ENCODE results near the gene CAVIN4. TPM values are rescaled to one million over a fixed set of nuclear protein-coding genes. Genes with fewer than 3 reads are reported as not detected.

CAVIN4 gene
- total and polyA plus RNA-seq, 9 donors: 0.13 to 0.46 (median 0.24) TPM; not detected in 1

- Histone ChIP-seq H3K4me1 (ENCODE audit: insufficient read depth) (no peaks in the 10 kb centered on the region), H3K9me3 (no peaks in the 10 kb centered on the region), H3K27me3 (no peaks in the 10 kb centered on the region), H3K4me3 (no peak overlapping the region), H3K36me3 (no peaks in the 10 kb centered on the region), H3K27ac (no peak overlapping the region)
- no peak for DNase-seq
- intact Hi-C loops (cut with DNase I): no loop called here
- TF ChIP-seq POLR2A (IDR thresholded peaks at IDR 0.05) (no peak), EP300 (IDR thresholded peaks at IDR 0.05) (no peak), CTCF (IDR thresholded peaks at IDR 0.05) (no peak)
- 60 to 72% (median 63%) methylated on average over 3 of the region's 3 CpGs for WGBS, 3 donors
Observed at GRCh38 chr9:100567856-100568255, 10.0 kb upstream of the CAVIN4 start.

- H3K9me3 ChIP-seq: no peaks in the 10 kb centered on the region
- no peak for DNase-seq
- intact Hi-C loops (cut with DNase I): no loop called here
- no peaks in the 10 kb centered on the region for H3K27me3 ChIP-seq
- no peaks in the 10 kb centered on the region for H3K4me1 ChIP-seq (ENCODE audit: insufficient read depth)
- 91 to 93% (median 92%) methylated on average over 3 of the region's 3 CpGs for WGBS, 3 donors
- H3K4me3 ChIP-seq: no peak overlapping the region
- no peaks in the 10 kb centered on the region for H3K36me3 ChIP-seq
- no peak for TF ChIP-seq EP300 (IDR thresholded peaks at IDR 0.05)
- TF ChIP-seq CTCF (IDR thresholded peaks at IDR 0.05): no peak
- TF ChIP-seq POLR2A (IDR thresholded peaks at IDR 0.05): no peak
- H3K27ac ChIP-seq: no peak overlapping the region
Observed at GRCh38 chr9:100573655-100574260, 4.1 kb upstream of the CAVIN4 start.

GRCh38 chr9:100575006-100575405 lies 2.9 kb upstream of the CAVIN4 start:
- Histone ChIP-seq H3K4me1 (ENCODE audit: insufficient read depth) (no peaks in the 10 kb centered on the region), H3K9me3 (no peaks in the 10 kb centered on the region), H3K4me3 (no peak overlapping the region), H3K27ac (no peak overlapping the region), H3K36me3 (no peaks in the 10 kb centered on the region), H3K27me3 (no peaks in the 10 kb centered on the region)
- no peak for DNase-seq
- intact Hi-C loops (cut with DNase I): no loop called here
- TF ChIP-seq CTCF (IDR thresholded peaks at IDR 0.05) (no peak), POLR2A (IDR thresholded peaks at IDR 0.05) (no peak), EP300 (IDR thresholded peaks at IDR 0.05) (no peak)
- WGBS, 3 donors: 71 to 82% (median 76%) methylated on average over 4 of the region's 4 CpGs

GRCh38 chr9:100575765-100576386 lies 2.0 kb upstream of the CAVIN4 start:
- H3K4me3 ChIP-seq: no peak overlapping the region
- no peaks in the 10 kb centered on the region for H3K4me1 ChIP-seq (ENCODE audit: insufficient read depth)
- TF ChIP-seq POLR2A (IDR thresholded peaks at IDR 0.05) (no peak), CTCF (IDR thresholded peaks at IDR 0.05) (no peak), EP300 (IDR thresholded peaks at IDR 0.05) (no peak)
- intact Hi-C loops (cut with DNase I): no loop called here
- DNase-seq: no peak
- H3K9me3 ChIP-seq: no peaks in the 10 kb centered on the region
- no peaks in the 10 kb centered on the region for H3K27me3 ChIP-seq
- H3K27ac ChIP-seq: no peak overlapping the region
- 78 to 87% (median 81%) methylated on average over 2 of the region's 2 CpGs for WGBS, 3 donors
- H3K36me3 ChIP-seq: no peaks in the 10 kb centered on the region

Data from ovary (tissue), 9 donors.